ENCODE measurements around the gene GRM2. TPM values are rescaled to one million over a fixed set of nuclear protein-coding genes. Genes with fewer than 3 reads are reported as not detected.

Gene GRM2
- total RNA-seq, 1 donor, result not detected

DNA sequence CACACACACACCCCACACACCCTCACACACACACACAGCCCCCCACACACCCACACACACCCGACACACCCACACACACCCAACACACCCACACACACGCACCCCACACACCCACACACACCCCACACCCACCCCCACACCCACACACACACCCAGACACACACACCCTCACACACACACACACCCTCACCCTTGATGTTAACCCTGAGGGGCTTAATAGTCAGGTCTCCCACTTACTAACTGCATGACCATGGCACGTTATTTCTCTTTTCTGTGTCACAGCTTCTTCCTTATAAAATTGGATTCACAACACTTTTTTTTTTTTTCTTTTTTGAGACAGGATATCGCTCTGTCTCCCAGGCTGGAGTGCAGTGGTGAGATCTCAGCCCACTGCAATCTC is 2.8 kb downstream of the GRM2 start:
- no peak for DNase-seq (ENCODE audit: low read depth)
- TF ChIP-seq, protein P1, sequence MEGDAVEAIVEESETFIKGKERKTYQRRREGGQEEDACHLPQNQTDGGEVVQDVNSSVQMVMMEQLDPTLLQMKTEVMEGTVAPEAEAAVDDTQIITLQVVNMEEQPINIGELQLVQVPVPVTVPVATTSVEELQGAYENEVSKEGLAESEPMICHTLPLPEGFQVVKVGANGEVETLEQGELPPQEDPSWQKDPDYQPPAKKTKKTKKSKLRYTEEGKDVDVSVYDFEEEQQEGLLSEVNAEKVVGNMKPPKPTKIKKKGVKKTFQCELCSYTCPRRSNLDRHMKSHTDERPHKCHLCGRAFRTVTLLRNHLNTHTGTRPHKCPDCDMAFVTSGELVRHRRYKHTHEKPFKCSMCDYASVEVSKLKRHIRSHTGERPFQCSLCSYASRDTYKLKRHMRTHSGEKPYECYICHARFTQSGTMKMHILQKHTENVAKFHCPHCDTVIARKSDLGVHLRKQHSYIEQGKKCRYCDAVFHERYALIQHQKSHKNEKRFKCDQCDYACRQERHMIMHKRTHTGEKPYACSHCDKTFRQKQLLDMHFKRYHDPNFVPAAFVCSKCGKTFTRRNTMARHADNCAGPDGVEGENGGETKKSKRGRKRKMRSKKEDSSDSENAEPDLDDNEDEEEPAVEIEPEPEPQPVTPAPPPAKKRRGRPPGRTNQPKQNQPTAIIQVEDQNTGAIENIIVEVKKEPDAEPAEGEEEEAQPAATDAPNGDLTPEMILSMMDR (IDR thresholded peaks at IDR 0.05; ENCODE audit: insufficient read depth, low read depth, low read length), result no peak
- H3K4me3 ChIP-seq (ENCODE audit: low read depth, low read length), result no peak overlapping the region

DNA sequence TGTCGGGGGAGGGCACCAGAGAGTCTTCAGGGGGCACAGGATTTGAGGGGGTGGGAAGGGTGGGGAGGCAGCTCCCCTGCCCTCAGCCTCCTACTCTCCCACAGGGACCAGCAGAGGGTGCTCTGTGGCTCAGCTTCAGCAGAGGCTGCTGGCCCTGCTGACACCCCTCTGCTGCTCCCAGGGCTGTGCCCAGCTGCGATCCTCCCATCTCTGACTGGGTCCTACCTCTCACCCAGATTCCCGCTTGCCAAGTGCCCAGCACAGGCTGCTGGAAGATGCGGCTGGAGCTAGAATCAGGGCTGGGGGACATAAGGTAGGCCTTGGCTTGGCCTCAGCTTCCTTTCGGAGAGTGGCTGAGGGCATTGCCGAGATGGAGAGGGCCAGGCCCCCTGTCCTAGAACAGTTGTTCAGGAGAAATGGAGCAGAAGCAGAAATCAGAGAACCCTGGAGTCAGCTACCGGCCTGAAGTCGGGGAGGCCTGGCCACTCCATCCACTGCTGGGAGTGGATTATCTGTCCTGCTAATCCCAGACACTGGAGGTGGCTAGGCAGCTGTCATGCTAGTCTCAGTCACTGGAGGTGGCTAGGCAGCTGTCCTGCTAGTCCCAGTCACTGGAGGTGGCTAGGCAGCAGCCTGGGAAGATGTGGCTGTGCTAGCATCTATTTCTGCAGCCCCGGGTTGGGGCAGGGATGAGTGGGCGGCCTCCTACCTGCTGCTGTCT is 3.9 kb downstream of the GRM2 start:
- no peak overlapping the region for H3K4me3 ChIP-seq (ENCODE audit: low read depth, low read length)
- TF ChIP-seq, protein P1 (IDR thresholded peaks at IDR 0.05; ENCODE audit: insufficient read depth, low read depth, low read length), result peak; percentile 16
- DNase-seq (ENCODE audit: low read depth), result no peak

DNA sequence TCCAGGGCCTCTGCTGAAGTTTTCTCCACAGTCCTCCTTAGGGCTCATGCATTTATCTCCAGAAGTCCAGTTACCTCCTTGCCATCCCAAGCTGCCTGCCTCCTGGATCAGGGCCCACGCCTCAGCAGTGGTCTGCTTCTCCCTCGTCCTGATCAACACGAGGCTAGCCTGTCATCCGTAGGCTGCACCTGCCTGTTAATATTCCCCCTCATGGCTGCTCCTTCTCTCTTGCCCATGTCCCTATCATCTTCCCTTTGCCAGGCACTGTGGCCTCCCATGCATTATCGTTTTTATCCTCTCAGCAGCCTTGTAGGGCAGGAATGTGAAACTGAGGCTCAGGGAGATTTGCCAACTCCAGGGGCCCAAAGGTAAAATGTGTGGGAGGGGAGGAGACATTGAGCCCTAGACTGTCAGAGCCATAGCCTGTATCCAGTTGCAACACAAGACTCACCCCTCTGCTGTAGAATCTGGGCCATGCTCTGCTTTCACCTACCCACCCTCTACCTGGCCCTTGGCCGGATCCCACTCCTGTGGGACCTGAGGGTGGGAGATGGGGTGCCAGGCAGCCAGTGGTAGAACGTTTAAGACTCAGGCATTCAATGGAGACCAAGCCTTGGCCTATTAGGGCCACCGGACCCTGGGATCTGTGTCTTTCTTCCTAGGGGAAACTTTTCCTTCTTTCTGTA is 4.6 kb downstream of the GRM2 start:
- TF ChIP-seq, protein P1 (IDR thresholded peaks at IDR 0.05; ENCODE audit: insufficient read depth, low read depth, low read length), result no peak
- no peak for DNase-seq (ENCODE audit: low read depth)
- no peak overlapping the region for H3K4me3 ChIP-seq (ENCODE audit: low read depth, low read length)

DNA sequence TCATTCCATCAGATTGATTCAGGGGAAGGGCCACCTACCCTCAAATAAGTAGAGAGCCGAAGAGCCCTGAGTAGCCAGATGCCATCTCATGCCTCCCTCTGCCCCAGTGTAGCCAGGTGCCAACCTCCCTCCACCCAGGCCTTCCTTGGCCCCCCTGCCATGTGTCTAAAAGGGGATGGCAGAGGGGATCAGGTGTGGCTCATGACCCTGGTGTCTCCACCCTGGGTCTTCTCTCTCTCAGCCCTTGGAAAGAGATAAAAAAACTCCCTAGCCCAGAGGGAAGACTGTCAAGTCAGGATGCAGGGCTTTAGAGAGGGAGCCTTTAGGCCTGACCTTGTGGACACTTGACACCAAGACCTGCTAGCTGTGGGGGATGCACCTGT is 5.2 kb downstream of the GRM2 start:
- no peak overlapping the region for H3K4me3 ChIP-seq (ENCODE audit: low read depth, low read length)
- TF ChIP-seq, protein P1 (IDR thresholded peaks at IDR 0.05; ENCODE audit: insufficient read depth, low read depth, low read length), result no peak
- DNase-seq (ENCODE audit: low read depth), result no peak

DNA sequence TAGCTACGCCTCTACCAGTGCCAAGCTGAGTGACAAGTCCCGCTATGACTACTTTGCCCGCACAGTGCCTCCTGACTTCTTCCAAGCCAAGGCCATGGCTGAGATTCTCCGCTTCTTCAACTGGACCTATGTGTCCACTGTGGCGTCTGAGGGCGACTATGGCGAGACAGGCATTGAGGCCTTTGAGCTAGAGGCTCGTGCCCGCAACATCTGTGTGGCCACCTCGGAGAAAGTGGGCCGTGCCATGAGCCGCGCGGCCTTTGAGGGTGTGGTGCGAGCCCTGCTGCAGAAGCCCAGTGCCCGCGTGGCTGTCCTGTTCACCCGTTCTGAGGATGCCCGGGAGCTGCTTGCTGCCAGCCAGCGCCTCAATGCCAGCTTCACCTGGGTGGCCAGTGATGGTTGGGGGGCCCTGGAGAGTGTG is 5.7 kb downstream of the GRM2 start:
- no peak for DNase-seq (ENCODE audit: low read depth)

DNA sequence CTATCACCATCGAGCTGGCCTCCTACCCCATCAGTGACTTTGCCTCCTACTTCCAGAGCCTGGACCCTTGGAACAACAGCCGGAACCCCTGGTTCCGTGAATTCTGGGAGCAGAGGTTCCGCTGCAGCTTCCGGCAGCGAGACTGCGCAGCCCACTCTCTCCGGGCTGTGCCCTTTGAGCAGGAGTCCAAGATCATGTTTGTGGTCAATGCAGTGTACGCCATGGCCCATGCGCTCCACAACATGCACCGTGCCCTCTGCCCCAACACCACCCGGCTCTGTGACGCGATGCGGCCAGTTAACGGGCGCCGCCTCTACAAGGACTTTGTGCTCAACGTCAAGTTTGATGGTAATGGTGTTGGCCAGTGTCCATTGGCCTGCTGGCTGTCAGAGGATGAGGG is 6.1 kb downstream of the GRM2 start:
- TF ChIP-seq, protein P1 (IDR thresholded peaks at IDR 0.05; ENCODE audit: insufficient read depth, low read depth, low read length), result no peak
- DNase-seq (ENCODE audit: low read depth), result no peak
- H3K4me3 ChIP-seq (ENCODE audit: low read depth, low read length), result no peak overlapping the region

More for the DNA sequence above, 5.7 kb downstream of the GRM2 start:
- TF ChIP-seq, protein P1 (IDR thresholded peaks at IDR 0.05; ENCODE audit: insufficient read depth, low read depth, low read length), result no peak
- no peak overlapping the region for H3K4me3 ChIP-seq (ENCODE audit: low read depth, low read length)

Data from fibroblast of villous mesenchyme (primary cell).